MM.1S (cell line): Measurements from ENCODE around the gene KIN.
A peak's percentile ranks its signal among the peaks of the same experiment; 100 is the strongest.
"Not testable (repeated sequence)": the region's sequence is repeated elsewhere in the genome, so short reads cannot be mapped to it uniquely, and the experiment has no call there.

Source experiments
- DNase-seq: peaks from one replicate; pipeline ENCODE4 v3.0.0-alpha.2; 2015
- H2AFZ ChIP-seq: fragments of 300-600 bp; sonication (generic); 2 replicates; pipeline ENCODE4 v1.6.0; 2016; ENCODE audit warnings: antibody characterized with exemption, low read length
- H3F3A ChIP-seq: fragments of 300-600 bp; sonication (generic); 2 replicates; pipeline ENCODE4 v1.6.1; 2016; ENCODE audit warnings: mild to moderate bottlenecking, antibody characterized with exemption, low read length, moderate library complexity, mixed read lengths; ENCODE audit not compliant: insufficient read depth
- H3K27ac ChIP-seq: fragments of 300-600 bp; sonication (generic); 2 replicates; pipeline ENCODE4 v1.5.1; 2016; ENCODE audit warnings: mild to moderate bottlenecking, low read length
- H3K27me3 ChIP-seq: fragments of 300-600 bp; sonication (generic); replicated peaks from 2 replicates; pipeline ENCODE4 v1.6.0; 2016; ENCODE audit warnings: low read length; ENCODE audit not compliant: insufficient read depth
- H3K36me3 ChIP-seq: fragments of 300-600 bp; sonication (generic); replicated peaks from 2 replicates; pipeline ENCODE4 v1.6.1; 2016; ENCODE audit warnings: mild to moderate bottlenecking, low read length, mixed read lengths; ENCODE audit not compliant: insufficient read depth
- H3K4me1 ChIP-seq: fragments of 300-600 bp; sonication (generic); 2 replicates; pipeline ENCODE4 v1.6.1; 2016; ENCODE audit warnings: low read length, mixed read lengths
- H3K4me2 ChIP-seq: fragments of 300-600 bp; sonication (generic); 2 replicates; pipeline ENCODE4 v1.6.0; 2016; ENCODE audit warnings: low read depth, low read length
- H3K4me3 ChIP-seq: fragments of 300-600 bp; sonication (generic); 2 replicates; pipeline ENCODE4 v1.5.1; 2016; ENCODE audit warnings: low read length, mixed read lengths
- H3K79me2 ChIP-seq: fragments of 300-600 bp; sonication (generic); 2 replicates; pipeline ENCODE4 v1.6.1; 2016; ENCODE audit warnings: mixed run types, low read length, mixed read lengths
- H3K9ac ChIP-seq: fragments of 300-600 bp; sonication (generic); 2 replicates; pipeline ENCODE4 v1.6.1; 2016; ENCODE audit warnings: low read length, mixed read lengths
- H3K9me2 ChIP-seq: fragments of 300-600 bp; sonication (generic); replicated peaks from 2 replicates; pipeline ENCODE4 v1.6.1; 2016; ENCODE audit warnings: mild to moderate bottlenecking, low read length, mixed read lengths; ENCODE audit not compliant: insufficient read depth
- H3K9me3 ChIP-seq: fragments of 300-600 bp; sonication (generic); replicated peaks from 2 replicates; pipeline ENCODE4 v1.6.1; 2016; ENCODE audit warnings: mild to moderate bottlenecking, low read length, mixed read lengths; ENCODE audit not compliant: insufficient read depth
- H4K20me1 ChIP-seq: fragments of 300-600 bp; sonication (generic); 2 replicates; pipeline ENCODE4 v1.6.1; 2016; ENCODE audit warnings: mild to moderate bottlenecking, low read length, moderate library complexity, mixed read lengths; ENCODE audit not compliant: insufficient read depth
- EZH2 ChIP-seq: fragments of 300-600 bp; sonication (generic); optimal IDR thresholded peaks from 2 replicates; pipeline ENCODE3; 2017; ENCODE audit warnings: low read depth, mild to moderate bottlenecking, antibody characterized with exemption, low read length, mixed read lengths
- EZH2phosphoT487 ChIP-seq: fragments of 300-600 bp; sonication (generic); IDR thresholded peaks from 2 replicates; pipeline ENCODE4 v1.6.1; 2018; ENCODE audit warnings: antibody characterized with exemption, low read length
- TF ChIP-seq, protein P1 (sequence below): fragments of 300-600 bp; sonication (generic); IDR thresholded peaks from 2 replicates; pipeline ENCODE4 v1.5.1; 2016; ENCODE audit warnings: antibody characterized with exemption, low read length, mixed read lengths

Gene KIN

DNA sequence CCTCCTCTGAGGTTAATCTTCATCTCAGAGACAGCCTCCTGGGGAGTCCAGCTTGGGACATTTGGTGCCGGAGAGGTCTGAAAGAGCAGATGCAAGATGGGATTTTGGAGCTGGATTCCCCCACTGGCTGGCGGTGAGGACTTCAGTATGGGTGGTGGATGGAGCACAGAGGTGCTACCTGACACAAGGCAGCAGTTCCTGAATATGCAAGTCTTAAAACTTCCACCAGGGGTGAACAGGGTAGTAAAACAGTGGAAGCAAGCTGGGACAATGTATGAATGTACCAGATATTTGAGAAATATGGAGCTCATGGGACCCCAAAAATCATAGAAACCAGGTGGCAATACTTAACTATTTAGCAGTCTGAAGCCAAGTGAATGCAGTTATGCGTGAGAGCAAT is 25.7 kb upstream of the KIN start:
- H3K27me3 ChIP-seq, result no peaks in the 10 kb centered on the region

DNA sequence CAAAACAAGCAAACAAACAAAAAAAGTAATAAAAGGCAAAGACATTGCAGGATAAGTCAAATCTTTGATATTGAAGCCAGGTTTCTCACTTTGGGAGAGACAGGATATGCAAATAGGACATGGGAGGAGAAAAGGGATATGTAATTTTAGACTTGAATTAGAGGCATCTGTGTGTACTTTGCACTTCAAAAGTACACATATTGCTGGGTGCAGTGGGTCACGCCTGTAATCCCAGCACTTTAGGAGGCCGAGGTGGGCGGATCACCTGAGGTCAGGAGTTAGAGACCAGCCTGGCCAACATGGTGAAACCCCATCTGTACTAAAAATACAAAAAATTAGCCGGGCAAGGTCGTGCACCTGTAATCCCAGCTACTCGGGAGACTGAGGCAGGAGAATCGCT is 23.9 kb upstream of the KIN start:
- not testable (repeated sequence) for H2AFZ ChIP-seq, H3K36me3 ChIP-seq, H3K9me2 ChIP-seq, H3K4me3 ChIP-seq, H4K20me1 ChIP-seq, H3K4me2 ChIP-seq, H3K79me2 ChIP-seq, H3K4me1 ChIP-seq, DNase-seq, H3K9me3 ChIP-seq, H3K27me3 ChIP-seq, H3K9ac ChIP-seq, H3K27ac ChIP-seq, H3F3A ChIP-seq

More for the DNA sequence above, 25.7 kb upstream of the KIN start:
- no peak overlapping the region for H2AFZ ChIP-seq
- H3K9ac ChIP-seq, result no peak overlapping the region
- no peak overlapping the region for H3K27ac ChIP-seq
- no peaks in the 10 kb centered on the region for H4K20me1 ChIP-seq
- 0 out of 2 replicates have a peak, but pooled peaks cover 8% of the 10 kb centered on the region for H3K4me1 ChIP-seq
- no peaks in the 10 kb centered on the region for H3K9me3 ChIP-seq
- peaks cover 2% of the 10 kb centered on the region for H3K79me2 ChIP-seq
- no peaks in the 10 kb centered on the region for H3K36me3 ChIP-seq
- H3K9me2 ChIP-seq, result no peaks in the 10 kb centered on the region
- H3F3A ChIP-seq, result no peaks in the 10 kb centered on the region; the same call in 1 of the 2 replicates
- no peak overlapping the region for H3K4me2 ChIP-seq
- H3K4me3 ChIP-seq, result no peak overlapping the region
- TF ChIP-seq, protein P1, sequence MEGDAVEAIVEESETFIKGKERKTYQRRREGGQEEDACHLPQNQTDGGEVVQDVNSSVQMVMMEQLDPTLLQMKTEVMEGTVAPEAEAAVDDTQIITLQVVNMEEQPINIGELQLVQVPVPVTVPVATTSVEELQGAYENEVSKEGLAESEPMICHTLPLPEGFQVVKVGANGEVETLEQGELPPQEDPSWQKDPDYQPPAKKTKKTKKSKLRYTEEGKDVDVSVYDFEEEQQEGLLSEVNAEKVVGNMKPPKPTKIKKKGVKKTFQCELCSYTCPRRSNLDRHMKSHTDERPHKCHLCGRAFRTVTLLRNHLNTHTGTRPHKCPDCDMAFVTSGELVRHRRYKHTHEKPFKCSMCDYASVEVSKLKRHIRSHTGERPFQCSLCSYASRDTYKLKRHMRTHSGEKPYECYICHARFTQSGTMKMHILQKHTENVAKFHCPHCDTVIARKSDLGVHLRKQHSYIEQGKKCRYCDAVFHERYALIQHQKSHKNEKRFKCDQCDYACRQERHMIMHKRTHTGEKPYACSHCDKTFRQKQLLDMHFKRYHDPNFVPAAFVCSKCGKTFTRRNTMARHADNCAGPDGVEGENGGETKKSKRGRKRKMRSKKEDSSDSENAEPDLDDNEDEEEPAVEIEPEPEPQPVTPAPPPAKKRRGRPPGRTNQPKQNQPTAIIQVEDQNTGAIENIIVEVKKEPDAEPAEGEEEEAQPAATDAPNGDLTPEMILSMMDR, result peak; percentile 20; the same call in 1 of the 2 replicates
- TF ChIP-seq EZH2, result no peak
- peak; percentile 12 for DNase-seq

DNA sequence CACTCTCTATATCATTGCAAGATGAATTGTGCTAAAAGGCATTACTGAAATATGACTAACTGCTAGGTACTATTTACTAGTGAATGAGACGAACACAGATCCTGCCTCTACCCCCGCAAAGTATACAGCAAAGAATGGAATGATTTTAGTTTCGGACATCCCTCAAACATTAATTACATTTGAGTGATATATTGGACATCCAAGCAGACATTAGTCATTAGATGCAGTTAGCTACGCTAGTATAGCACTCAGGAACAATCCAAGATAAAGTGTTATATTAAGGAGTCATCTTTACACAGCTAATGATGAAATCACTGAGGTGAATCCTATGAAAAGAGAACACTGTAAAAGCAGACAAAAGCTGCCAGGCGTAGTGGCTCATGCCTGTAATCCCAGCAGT is 23.2 kb upstream of the KIN start:
- TF ChIP-seq EZH2phosphoT487, result no peak
- no peak for TF ChIP-seq EZH2
- TF ChIP-seq, protein P1, result no peak
- H3K27me3 ChIP-seq, result no peaks in the 10 kb centered on the region
- H4K20me1 ChIP-seq, result no peaks in the 10 kb centered on the region
- peaks cover 3% of the 10 kb centered on the region; the same call in 1 of the 2 replicates for H3K36me3 ChIP-seq
- H3K9me3 ChIP-seq, result no peaks in the 10 kb centered on the region
- no peak overlapping the region for H3K27ac ChIP-seq
- H3K4me2 ChIP-seq, result no peak overlapping the region
- no peak overlapping the region for H2AFZ ChIP-seq
- DNase-seq, result no peak
- no peaks in the 10 kb centered on the region for H3K9me2 ChIP-seq
- H3K9ac ChIP-seq, result no peak overlapping the region
- no peaks in the 10 kb centered on the region for H3K79me2 ChIP-seq
- H3K4me3 ChIP-seq, result no peak overlapping the region
- no peaks in the 10 kb centered on the region; the same call in 1 of the 2 replicates for H3F3A ChIP-seq
- H3K4me1 ChIP-seq, result 0 out of 2 replicates have a peak, but pooled peaks cover 8% of the 10 kb centered on the region

DNA sequence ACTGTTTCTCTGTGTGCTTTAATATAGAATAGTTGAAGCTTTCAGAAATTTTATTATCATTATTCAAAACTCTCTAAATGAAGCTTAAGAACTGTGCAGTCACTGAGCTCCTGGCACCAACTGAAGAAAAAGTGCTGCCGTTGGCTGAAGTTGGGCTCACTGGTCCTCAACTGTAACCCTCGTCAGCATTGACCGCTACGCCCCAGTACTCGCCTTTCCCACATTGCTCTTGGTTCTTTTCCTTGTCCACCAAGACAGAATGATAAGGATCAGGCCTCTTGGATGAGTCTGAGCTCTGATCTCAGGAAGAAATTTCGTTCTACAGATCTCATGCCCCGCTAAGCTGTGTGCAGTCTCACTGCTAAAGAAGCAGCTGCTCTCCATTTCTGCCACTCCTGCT is 22.6 kb upstream of the KIN start:
- 0 out of 2 replicates have a peak, but pooled peaks cover 8% of the 10 kb centered on the region for H3K4me1 ChIP-seq
- no peak overlapping the region for H3K4me2 ChIP-seq
- H2AFZ ChIP-seq, result no peak overlapping the region
- no peaks in the 10 kb centered on the region for H3K9me3 ChIP-seq
- H3K36me3 ChIP-seq, result peaks cover 3% of the 10 kb centered on the region; the same call in 1 of the 2 replicates
- no peaks in the 10 kb centered on the region for H4K20me1 ChIP-seq
- no peak overlapping the region for H3K9ac ChIP-seq
- no peak overlapping the region for H3K27ac ChIP-seq
- H3K9me2 ChIP-seq, result no peaks in the 10 kb centered on the region
- H3K27me3 ChIP-seq, result no peaks in the 10 kb centered on the region
- no peaks in the 10 kb centered on the region for H3K79me2 ChIP-seq
- H3F3A ChIP-seq, result no peaks in the 10 kb centered on the region; the same call in 1 of the 2 replicates
- DNase-seq, result no peak
- TF ChIP-seq EZH2phosphoT487 (no peak), EZH2 (no peak)
- TF ChIP-seq, protein P1, result no peak
- H3K4me3 ChIP-seq, result no peak overlapping the region
